ENCODE data around the gene STXBP6. TPM values are rescaled to one million over a fixed set of nuclear protein-coding genes. Genes with fewer than 3 reads are reported as not detected.

STXBP6 gene
- total RNA-seq, 1 donor from 2014 or later, result 0.51 TPM

DNA sequence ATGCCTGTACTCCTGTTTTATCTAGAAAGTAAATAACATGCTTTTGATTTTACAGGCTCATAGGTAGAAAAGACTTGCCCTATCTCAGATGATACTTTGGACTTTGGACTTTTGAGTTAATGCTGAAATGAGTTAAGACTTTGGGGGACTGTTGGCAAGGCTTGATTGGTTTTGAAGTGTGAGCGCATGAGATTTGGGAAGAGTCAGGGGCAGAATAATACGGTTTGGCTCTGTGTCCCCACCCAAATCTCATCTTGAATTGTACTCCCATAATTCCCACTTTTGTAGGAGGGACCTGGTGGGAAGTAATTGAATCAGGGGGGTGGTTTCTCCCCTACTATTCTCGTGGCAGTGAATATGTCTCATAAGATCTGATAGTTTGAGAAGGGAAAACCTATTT is 259.8 kb downstream of the STXBP6 start:
- TF ChIP-seq, protein P1, sequence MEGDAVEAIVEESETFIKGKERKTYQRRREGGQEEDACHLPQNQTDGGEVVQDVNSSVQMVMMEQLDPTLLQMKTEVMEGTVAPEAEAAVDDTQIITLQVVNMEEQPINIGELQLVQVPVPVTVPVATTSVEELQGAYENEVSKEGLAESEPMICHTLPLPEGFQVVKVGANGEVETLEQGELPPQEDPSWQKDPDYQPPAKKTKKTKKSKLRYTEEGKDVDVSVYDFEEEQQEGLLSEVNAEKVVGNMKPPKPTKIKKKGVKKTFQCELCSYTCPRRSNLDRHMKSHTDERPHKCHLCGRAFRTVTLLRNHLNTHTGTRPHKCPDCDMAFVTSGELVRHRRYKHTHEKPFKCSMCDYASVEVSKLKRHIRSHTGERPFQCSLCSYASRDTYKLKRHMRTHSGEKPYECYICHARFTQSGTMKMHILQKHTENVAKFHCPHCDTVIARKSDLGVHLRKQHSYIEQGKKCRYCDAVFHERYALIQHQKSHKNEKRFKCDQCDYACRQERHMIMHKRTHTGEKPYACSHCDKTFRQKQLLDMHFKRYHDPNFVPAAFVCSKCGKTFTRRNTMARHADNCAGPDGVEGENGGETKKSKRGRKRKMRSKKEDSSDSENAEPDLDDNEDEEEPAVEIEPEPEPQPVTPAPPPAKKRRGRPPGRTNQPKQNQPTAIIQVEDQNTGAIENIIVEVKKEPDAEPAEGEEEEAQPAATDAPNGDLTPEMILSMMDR (IDR thresholded peaks at IDR 0.05; ENCODE audit: unreplicated experiment), result no peak
- Mint-ChIP-seq H3K4me1 (ENCODE audit: unreplicated experiment) (no peaks in the 10 kb centered on the region), H3K36me3 (ENCODE audit: low read depth, unreplicated experiment) (no peaks in the 10 kb centered on the region), H3K9me3 (ENCODE audit: unreplicated experiment) (no peaks in the 10 kb centered on the region), H3K4me3 (ENCODE audit: unreplicated experiment) (no peak overlapping the region), H3K27ac (ENCODE audit: unreplicated experiment) (no peak overlapping the region), H3K27me3 (ENCODE audit: unreplicated experiment) (peaks cover 2% of the 10 kb centered on the region)
- no peak for DNase-seq (ENCODE audit: low spot score)

DNA sequence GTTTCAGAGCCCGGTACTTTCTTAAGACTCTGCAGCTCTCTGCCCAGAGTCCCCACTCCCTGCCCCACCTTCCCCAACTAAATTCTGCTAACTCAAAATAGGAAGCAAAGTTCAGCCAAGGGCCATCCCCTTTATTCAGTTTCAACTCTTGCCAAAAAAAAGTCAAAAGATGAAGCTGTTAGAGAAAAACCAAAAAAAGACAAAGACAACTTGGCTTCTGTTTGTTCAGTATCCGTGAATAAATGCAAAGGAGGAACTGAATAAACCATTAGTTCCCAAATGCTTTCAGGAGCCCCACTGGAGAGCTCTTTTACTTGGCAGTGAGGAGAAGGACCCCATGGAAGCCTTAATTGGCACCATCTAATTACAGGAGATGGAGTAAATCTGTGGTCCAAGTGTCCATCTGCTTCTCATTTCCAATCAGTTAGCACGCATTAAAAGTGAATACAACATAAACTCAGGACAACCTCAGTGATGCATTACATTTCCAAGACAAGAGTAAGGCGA is 260.5 kb downstream of the STXBP6 start:
- no peak for DNase-seq (ENCODE audit: low spot score)
- H3K4me1 Mint-ChIP-seq (ENCODE audit: unreplicated experiment), result no peaks in the 10 kb centered on the region
- H3K9me3 Mint-ChIP-seq (ENCODE audit: unreplicated experiment), result no peaks in the 10 kb centered on the region
- peaks cover 2% of the 10 kb centered on the region for H3K27me3 Mint-ChIP-seq (ENCODE audit: unreplicated experiment)
- H3K27ac Mint-ChIP-seq (ENCODE audit: unreplicated experiment), result no peak overlapping the region
- H3K36me3 Mint-ChIP-seq (ENCODE audit: low read depth, unreplicated experiment), result no peaks in the 10 kb centered on the region
- H3K4me3 Mint-ChIP-seq (ENCODE audit: unreplicated experiment), result no peak overlapping the region
- TF ChIP-seq, protein P1 (IDR thresholded peaks at IDR 0.05; ENCODE audit: unreplicated experiment), result no peak

DNA sequence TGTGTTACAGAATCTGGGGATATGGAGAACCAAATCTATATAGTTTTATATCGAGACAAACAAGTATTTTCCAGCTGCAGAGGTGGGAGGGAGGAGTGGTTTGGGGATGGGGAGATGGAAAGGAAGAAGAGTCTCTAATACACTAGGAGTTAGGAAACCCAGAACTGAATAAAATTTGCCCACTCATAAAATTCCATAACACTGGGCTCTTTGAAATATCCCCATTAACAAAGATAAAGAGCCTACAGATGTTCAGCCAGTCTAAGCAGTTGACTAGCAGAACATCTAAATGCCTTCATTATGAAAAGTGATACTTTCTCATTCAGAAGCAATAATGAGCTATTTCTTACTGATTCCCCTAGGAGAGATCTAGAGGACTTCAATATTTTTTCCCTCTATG is 264.2 kb downstream of the STXBP6 start:
- peaks cover 1% of the 10 kb centered on the region for H3K27me3 Mint-ChIP-seq (ENCODE audit: unreplicated experiment)

DNA sequence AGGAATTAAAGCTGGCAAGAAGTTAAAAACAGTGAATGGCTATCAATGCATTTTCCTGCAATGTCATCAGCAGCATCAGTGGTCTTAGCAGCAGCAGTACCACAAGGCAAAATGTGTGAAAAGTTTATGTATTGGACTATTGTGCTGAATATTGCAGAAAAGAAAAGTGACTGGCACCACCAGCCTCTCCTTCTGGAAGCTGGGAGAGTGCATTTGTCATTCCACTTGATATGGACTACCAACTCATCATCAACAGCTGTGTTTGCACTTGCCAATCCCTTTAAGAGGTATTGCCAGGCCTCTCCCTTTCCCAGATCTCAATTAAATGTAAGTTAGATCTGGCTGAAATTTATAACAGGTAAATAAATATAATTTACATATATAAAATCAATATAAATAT is 265.0 kb downstream of the STXBP6 start:
- Mint-ChIP-seq H3K27ac (ENCODE audit: unreplicated experiment) (no peak overlapping the region), H3K36me3 (ENCODE audit: low read depth, unreplicated experiment) (no peaks in the 10 kb centered on the region), H3K27me3 (ENCODE audit: unreplicated experiment) (peaks cover 1% of the 10 kb centered on the region), H3K4me1 (ENCODE audit: unreplicated experiment) (no peaks in the 10 kb centered on the region), H3K9me3 (ENCODE audit: unreplicated experiment) (no peaks in the 10 kb centered on the region), H3K4me3 (ENCODE audit: unreplicated experiment) (no peak overlapping the region)
- no peak for DNase-seq (ENCODE audit: low spot score)
- TF ChIP-seq, protein P1 (IDR thresholded peaks at IDR 0.05; ENCODE audit: unreplicated experiment), result no peak

More for the DNA sequence above, 264.2 kb downstream of the STXBP6 start:
- Mint-ChIP-seq H3K36me3 (ENCODE audit: low read depth, unreplicated experiment) (no peaks in the 10 kb centered on the region), H3K4me1 (ENCODE audit: unreplicated experiment) (no peaks in the 10 kb centered on the region), H3K27ac (ENCODE audit: unreplicated experiment) (no peak overlapping the region), H3K4me3 (ENCODE audit: unreplicated experiment) (no peak overlapping the region), H3K9me3 (ENCODE audit: unreplicated experiment) (no peaks in the 10 kb centered on the region)
- TF ChIP-seq, protein P1 (IDR thresholded peaks at IDR 0.05; ENCODE audit: unreplicated experiment), result no peak
- no peak for DNase-seq (ENCODE audit: low spot score)

DNA sequence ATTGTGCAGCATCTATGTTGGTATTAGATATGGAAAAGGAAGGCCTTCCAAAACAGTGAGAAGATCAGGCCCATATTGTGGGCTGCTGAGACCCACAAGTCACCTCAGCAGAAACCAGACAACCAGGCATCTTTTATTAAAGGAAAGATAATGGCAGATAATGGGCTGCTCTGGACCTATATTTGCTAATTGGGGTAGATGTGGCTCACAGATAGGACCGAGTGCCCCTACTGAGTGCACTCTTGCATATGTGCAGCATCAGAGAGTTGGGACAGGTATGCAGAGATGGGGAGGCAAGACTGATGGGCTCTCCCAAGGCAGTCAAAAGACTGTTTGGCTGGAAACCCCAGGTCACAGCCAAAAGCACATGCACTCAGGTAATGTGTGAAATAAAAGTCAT is 266.2 kb downstream of the STXBP6 start:
- Mint-ChIP-seq H3K36me3 (ENCODE audit: low read depth, unreplicated experiment) (no peaks in the 10 kb centered on the region), H3K9me3 (ENCODE audit: unreplicated experiment) (no peaks in the 10 kb centered on the region), H3K27me3 (ENCODE audit: unreplicated experiment) (peaks cover 1% of the 10 kb centered on the region), H3K4me1 (ENCODE audit: unreplicated experiment) (no peaks in the 10 kb centered on the region), H3K4me3 (ENCODE audit: unreplicated experiment) (no peak overlapping the region), H3K27ac (ENCODE audit: unreplicated experiment) (no peak overlapping the region)
- DNase-seq (ENCODE audit: low spot score), result no peak
- TF ChIP-seq, protein P1 (IDR thresholded peaks at IDR 0.05; ENCODE audit: unreplicated experiment), result no peak

All from endothelial cell (in vitro differentiated cells).